Stimulated activated CD8-positive, alpha-beta memory T cell treated with anti-CD3 and anti-CD28 coated beads, Interleukin-12 subunit alpha, Interleukin-12 subunit beta, amount 100 ng/mL, for 24 hours (primary cell): ENCODE measurements around the gene PPCDC.

Source experiments
- DNase-seq: peaks from one replicate; pipeline ENCODE4 v3.0.0-alpha.2; 2020; ENCODE audit errors: extremely low read depth

The PPCDC gene

GRCh38 chr15:75008629-75009326 is 14.6 kb upstream of the PPCDC start:
- no peak for DNase-seq

DNA sequence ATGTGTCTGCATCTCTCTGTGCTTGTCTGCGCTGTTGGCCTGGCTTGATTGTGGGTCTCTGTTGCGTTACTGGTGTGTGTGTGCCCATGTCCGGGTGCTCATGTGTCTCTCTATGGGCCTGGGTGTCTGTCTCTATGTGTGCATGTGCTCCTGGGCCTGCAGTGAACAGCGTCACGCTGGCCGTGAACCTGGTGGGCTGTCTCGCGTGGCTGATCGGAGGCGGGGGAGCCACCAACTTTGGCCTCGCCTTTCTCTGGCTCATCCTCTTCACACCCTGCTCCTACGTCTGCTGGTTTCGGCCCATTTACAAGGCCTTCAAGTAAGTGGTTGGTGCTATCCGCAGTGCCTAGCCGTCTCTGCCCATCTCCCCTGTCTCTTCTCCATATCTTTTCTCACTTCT is 7.0 kb upstream of the PPCDC start:
- no peak for DNase-seq

GRCh38 chr15:75019916-75020315 is 3.5 kb upstream of the PPCDC start:
- DNase-seq = no peak

GRCh38 chr15:75021341-75021740 is 2.0 kb upstream of the PPCDC start:
- no peak for DNase-seq

DNA sequence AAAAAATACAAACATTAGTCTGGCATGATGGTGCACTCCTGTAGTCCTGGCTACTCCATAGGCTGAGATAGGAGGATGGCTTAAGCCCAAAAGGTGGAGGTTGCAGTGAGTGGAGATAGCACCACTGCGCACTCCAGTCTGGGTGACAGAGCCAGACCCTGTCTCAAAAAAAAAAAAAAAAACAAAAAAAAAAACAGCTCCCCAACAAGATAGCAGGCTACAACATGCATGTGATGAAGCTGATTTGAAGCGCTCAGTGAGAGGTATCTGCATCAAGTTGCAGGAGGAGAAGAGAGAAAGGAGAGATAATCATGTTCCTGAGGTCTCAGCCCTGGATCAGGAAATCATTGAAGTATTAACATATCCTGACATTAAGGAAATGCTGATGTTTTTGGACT is 608 bp upstream of the PPCDC start:
- no peak for DNase-seq

GRCh38 chr15:75023872-75024636 is 664 bp downstream of the PPCDC start:
- DNase-seq = no peak

- DNase-seq = no peak
These were observed 1.7 kb downstream of the PPCDC start for GRCh38 chr15:75025107-75025506.

DNA sequence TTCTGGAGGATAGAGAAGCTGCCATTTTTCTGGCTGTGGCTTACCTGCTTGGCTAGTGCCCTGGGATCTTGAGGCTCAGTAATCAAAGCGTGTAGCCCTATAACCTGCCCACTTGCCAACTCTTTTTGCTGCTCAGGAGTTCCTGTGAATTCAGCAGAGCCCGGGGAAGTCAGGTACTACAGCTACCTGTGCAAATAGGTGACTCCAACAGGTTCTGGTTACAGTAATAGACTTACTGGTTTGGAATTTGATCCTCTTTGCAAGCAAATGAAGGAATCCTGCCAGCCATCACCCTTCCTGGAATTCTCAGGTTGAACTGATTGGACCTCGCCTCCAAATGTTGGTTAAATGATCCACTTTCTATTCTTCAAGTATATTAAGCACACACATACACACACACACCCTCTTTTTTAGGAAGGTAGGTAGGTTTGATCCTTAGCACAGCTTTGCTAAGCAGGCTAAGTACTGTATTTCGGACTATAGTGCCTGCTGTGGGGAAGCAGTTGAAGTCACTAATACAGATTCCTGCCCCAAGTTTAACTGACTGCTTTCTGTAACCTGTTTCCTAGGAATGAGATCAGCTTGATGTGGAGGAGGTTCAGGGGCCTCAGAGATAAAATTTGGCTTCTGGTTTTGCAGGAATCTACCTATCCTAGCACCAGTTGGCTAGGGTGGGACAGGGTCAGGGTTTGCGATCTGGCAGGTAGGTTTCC is 2.3 kb downstream of the PPCDC start:
- no peak for DNase-seq

- no peak for DNase-seq
These were observed 4.2 kb downstream of the PPCDC start for GRCh38 chr15:75027551-75027950.

- no peak for DNase-seq
These were observed 5.6 kb downstream of the PPCDC start for GRCh38 chr15:75028991-75029377.

DNA sequence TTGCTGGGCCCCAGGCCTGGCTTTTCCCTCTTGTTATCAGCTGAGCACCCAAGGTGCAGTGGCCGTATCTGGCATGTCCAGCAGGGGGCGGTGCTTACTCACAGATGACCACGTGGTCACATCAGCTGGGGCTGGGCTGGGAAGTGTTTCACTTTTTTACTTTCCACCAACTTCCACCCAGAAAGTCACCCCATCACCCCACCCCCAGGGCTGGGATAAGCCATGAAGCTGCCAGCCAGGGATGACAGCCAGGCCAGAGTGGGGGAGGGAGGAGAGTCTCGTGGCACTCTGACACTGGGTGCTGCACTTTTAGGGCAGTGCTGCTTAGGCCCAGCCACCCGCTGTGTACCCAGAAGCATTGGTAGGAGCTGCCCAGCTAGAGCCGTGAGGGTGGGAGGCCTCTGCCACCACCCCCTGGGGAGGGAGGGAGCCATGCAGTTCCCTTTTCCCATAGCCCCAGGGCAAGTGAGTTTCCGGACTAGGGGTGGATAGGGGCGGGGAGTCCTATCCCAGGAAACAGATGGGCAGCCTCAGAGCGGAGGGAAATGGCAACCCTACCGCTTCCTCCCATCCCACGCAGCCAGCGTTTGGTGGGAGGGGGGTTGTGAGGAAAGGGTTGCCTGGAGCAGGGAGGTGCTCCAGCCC is 6.1 kb downstream of the PPCDC start:
- peak; percentile 72 for DNase-seq

- DNase-seq = no peak
These were observed 6.6 kb downstream of the PPCDC start for GRCh38 chr15:75030023-75030413.

- no peak for DNase-seq
These were observed 7.0 kb downstream of the PPCDC start for GRCh38 chr15:75030424-75030823.

DNA sequence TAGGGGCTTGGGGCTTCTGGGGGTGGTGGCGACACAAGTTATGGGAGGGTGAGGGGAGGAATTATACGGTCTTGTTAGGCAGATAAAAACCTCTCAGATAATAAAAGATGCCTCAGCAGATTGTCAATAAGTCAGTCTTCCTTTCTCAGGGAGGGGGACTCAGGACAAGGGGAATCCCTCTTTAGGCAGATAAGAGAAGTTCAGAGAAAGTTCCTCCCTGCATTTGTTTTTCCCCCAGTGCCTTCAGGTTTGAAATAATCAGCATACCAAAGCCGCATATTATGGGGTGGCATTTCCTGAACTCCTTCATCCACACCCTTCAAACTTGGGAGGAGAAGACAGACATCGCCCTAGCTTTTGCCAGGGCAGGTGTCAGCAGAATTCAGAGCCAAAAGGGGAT is 8.5 kb downstream of the PPCDC start:
- no peak for DNase-seq

DNA sequence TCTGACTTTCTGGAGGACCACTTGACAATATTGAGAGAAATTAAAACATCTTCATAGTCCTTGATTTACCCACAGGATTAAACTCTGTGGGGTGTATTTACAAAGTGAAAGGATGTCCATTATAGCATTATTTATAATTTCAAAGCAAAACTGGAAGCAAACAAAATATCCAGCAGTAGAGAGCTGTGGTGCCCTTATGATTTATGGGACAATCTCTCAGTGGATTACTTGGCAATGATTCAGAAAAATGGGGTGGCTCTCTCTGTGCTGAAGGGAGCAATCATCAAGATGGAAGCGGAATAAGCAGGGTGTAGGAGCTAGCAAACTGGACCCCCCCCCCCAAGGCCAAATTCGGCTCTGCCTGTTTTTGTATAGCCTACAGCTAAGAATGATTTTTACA is 9.0 kb downstream of the PPCDC start:
- DNase-seq = no peak

- DNase-seq = no peak
These were observed 10.4 kb downstream of the PPCDC start for GRCh38 chr15:75033809-75034208.

DNA sequence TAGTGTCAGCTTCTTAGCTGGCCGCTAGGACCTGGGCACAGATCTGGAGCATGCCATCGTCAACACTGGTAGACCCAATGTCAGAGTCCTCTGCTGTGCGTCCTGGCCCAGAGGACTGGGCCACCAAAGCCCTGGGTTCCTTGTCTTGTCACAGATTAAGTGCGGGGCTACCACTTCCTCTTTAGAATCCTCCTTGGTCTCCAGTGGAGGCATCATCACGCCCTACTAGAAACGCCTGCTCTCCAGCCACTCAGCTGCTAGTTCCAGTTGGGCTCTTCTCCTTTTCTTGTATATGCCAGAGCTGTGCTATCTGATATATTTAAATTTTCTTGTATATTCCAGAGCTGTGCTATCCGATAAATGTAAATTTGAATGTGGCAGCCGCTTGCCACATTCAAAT is 11.2 kb downstream of the PPCDC start:
- no peak for DNase-seq

DNA sequence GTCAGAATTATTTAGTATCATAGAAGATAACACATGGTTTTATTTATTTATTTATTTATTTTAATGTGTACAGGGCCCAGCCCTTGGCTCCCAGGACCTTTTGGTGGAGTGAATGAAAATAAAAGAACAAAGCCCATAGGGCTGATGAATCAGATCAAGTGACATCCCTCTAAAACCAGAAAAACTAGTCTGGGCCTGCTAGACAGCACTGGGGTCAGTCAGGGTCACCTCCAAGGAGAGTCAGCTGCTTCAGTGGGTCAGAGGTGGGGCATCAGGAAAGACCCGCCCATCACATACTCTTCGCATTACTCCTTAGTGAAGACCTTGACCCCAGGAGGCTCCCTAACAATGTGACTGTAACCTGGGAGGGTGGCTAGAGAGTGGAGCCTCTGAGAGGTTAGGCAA is 12.8 kb downstream of the PPCDC start:
- no peak for DNase-seq

DNA sequence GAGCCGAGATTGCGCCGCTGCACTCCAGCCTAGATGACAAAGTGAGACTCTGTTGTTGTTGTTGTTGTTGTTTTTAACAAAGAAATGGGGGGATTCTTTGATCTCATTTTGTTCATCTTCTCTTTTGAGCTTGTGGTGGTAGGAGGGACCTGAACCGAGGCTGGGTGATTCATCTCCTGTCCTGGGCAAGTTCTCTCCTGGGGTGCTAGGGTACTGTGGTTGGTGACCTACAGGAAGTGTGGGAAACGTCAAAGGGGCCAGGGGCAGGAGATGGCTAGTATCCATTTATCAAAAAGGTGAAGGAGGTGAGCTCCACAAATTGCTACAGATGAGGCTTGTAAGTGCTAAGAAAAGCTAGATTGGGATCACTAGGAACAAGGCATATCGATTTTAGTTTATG is 14.3 kb downstream of the PPCDC start:
- DNase-seq = no peak

- no peak for DNase-seq
These were observed 14.8 kb downstream of the PPCDC start for GRCh38 chr15:75038231-75038630.

- DNase-seq = no peak
These were observed 19.5 kb downstream of the PPCDC start for GRCh38 chr15:75042730-75043508.
